SH-SY5Y (cell line): Measurements from ENCODE around the gene FBXL5.

Experiments used
- GATA2 ChIP-seq: IDR thresholded peaks from 2 replicates; pipeline ENCODE4 v1.6.1; 2011; ENCODE audit warnings: mild to moderate bottlenecking, low read depth, low read length
- GATA3 ChIP-seq: IDR thresholded peaks from 2 replicates; pipeline ENCODE4 v1.6.1; 2011; ENCODE audit warnings: low read depth, mild to moderate bottlenecking, low read length, moderate library complexity

The FBXL5 gene

GRCh38 chr4:15683143-15683495 lies 28.0 kb upstream of the FBXL5 start:
- TF ChIP-seq GATA2 (no peak), GATA3 (no peak)

- no peak for TF ChIP-seq GATA2
- TF ChIP-seq GATA3, result no peak
These were observed 27.3 kb upstream of the FBXL5 start for GRCh38 chr4:15682242-15683142.

GRCh38 chr4:15681372-15682241 lies 26.4 kb upstream of the FBXL5 start, which contains the start of gene FAM200B:
TSS of gene FAM200B (plus strand) at chr4:15681827. CDS start at chr4:15686978, 5,151 bp downstream.
- TF ChIP-seq GATA2, result no peak
- TF ChIP-seq GATA3, result no peak

GRCh38 chr4:15681067-15681371 lies 25.9 kb upstream of the FBXL5 start:
- no peak for TF ChIP-seq GATA3
- no peak for TF ChIP-seq GATA2

GRCh38 chr4:15677507-15677988 lies 22.4 kb upstream of the FBXL5 start:
- no peak for TF ChIP-seq GATA2
- no peak for TF ChIP-seq GATA3

- TF ChIP-seq GATA2 (no peak), GATA3 (no peak)
These were observed 21.7 kb upstream of the FBXL5 start for GRCh38 chr4:15676899-15677298.

GRCh38 chr4:15676039-15676438 lies 20.9 kb upstream of the FBXL5 start:
- TF ChIP-seq GATA2 (no peak), GATA3 (no peak)

GRCh38 chr4:15675356-15675755 lies 20.2 kb upstream of the FBXL5 start:
- TF ChIP-seq GATA3 (no peak; the same call in 1 of the 2 replicates), GATA2 (no peak)

GRCh38 chr4:15674926-15675325 lies 19.8 kb upstream of the FBXL5 start:
- TF ChIP-seq GATA2 (no peak), GATA3 (no peak)

GRCh38 chr4:15674046-15674445 lies 18.9 kb upstream of the FBXL5 start:
- no peak for TF ChIP-seq GATA2
- no peak for TF ChIP-seq GATA3

GRCh38 chr4:15673337-15673736 lies 18.2 kb upstream of the FBXL5 start:
- TF ChIP-seq GATA3, result no peak
- no peak for TF ChIP-seq GATA2

GRCh38 chr4:15672101-15672500 lies 16.9 kb upstream of the FBXL5 start:
- TF ChIP-seq GATA3 (no peak), GATA2 (no peak)

- TF ChIP-seq GATA3, result no peak
- no peak for TF ChIP-seq GATA2
These were observed 15.4 kb upstream of the FBXL5 start for GRCh38 chr4:15670576-15670975.
